ENCODE data around the gene NRL. TPM values are rescaled to one million over a fixed set of nuclear protein-coding genes. Genes with fewer than 3 reads are reported as not detected.

Gene NRL
- total RNA-seq, 1 experiment from 2014 or later: 2.5 TPM

- no peak overlapping the region for H2AK5ac ChIP-seq (ENCODE audit: insufficient read length, low read length)
- no peak overlapping the region for H3K23ac ChIP-seq (ENCODE audit: insufficient read length, low read depth, low read length)
- H2BK15ac ChIP-seq (ENCODE audit: low read depth, low read length): no peak overlapping the region
- H4K5ac ChIP-seq (ENCODE audit: insufficient read length, low read depth, low read length): no peak overlapping the region
- no peaks in the 10 kb centered on the region for H3K9me3 Mint-ChIP-seq
- H2BK120ac ChIP-seq (ENCODE audit: low read depth, low read length, poor library complexity, severe bottlenecking): no peak overlapping the region
- H3K4me3 Mint-ChIP-seq: no peak overlapping the region
- H3K9ac ChIP-seq (ENCODE audit: extremely low read depth, insufficient read length, low read length): no peak overlapping the region
- no peak overlapping the region for H3K14ac ChIP-seq (ENCODE audit: insufficient read depth, low read length)
- peaks cover 3 to 5% of the 10 kb centered on the region in 2 experiments for H3K4me1 Mint-ChIP-seq
- H2BK12ac ChIP-seq (ENCODE audit: insufficient read length, low read depth, low read length): no peak overlapping the region
- no peaks in the 10 kb centered on the region for H3K79me2 ChIP-seq (ENCODE audit: insufficient read depth, low read length)
- no peaks in the 10 kb centered on the region for H3K79me1 ChIP-seq (ENCODE audit: insufficient read depth, low read depth, low read length, poor library complexity, severe bottlenecking)
- no peak overlapping the region for H2BK5ac ChIP-seq (ENCODE audit: insufficient read length, low read length)
- H3K23me2 ChIP-seq (ENCODE audit: insufficient read length, low read depth, low read length, poor library complexity, severe bottlenecking): no peaks in the 10 kb centered on the region
- no peak overlapping the region for H4K8ac ChIP-seq (replicated peaks; ENCODE audit: insufficient read length, low read depth, low read length)
- no peaks in the 10 kb centered on the region for H3K9me3 ChIP-seq (ENCODE audit: control insufficient read depth, low read depth, low read length)
- peaks cover 24 to 74% (median 68%) of the 10 kb centered on the region in 3 experiments; a peak in 6 of 7 replicates for H3K36me3 Mint-ChIP-seq (ENCODE audit: insufficient read depth in 1 of 3, low read depth in 3 of 3)
- no peak overlapping the region for H3K56ac ChIP-seq (ENCODE audit: insufficient read length, low read depth, low read length)
- TF ChIP-seq CTCF (conservative IDR thresholded peaks at IDR 0.05): no peak
- no peak overlapping the region for H3K27ac ChIP-seq (ENCODE audit: insufficient read length, low read depth, low read length)
- H3K4me1 ChIP-seq (ENCODE audit: insufficient read depth, low read length): no peaks in the 10 kb centered on the region
- DNase-seq: no peak
- no peaks in the 10 kb centered on the region for H3K27me3 Mint-ChIP-seq (ENCODE audit: low read depth)
- H4K20me1 ChIP-seq (ENCODE audit: control insufficient read depth, insufficient read depth, insufficient read length): no peaks in the 10 kb centered on the region
- no peak overlapping the region for H2BK20ac ChIP-seq (ENCODE audit: low read depth, low read length, poor library complexity, severe bottlenecking)
- H2AFZ ChIP-seq (ENCODE audit: low read length): no peak overlapping the region
- H4K91ac ChIP-seq (ENCODE audit: insufficient read length, low read depth, low read length): no peak overlapping the region
- no peak overlapping the region for H3T11ph ChIP-seq (ENCODE audit: low read length)
- H3K18ac ChIP-seq (ENCODE audit: insufficient read length, low read depth, low read length): no peak overlapping the region
- H3K4me2 ChIP-seq (ENCODE audit: insufficient read depth, insufficient read length, low read length): no peak overlapping the region
- no peak overlapping the region for H3K27ac Mint-ChIP-seq
- WGBS (ENCODE audit: extremely low coverage, insufficient read length, low lambda C conversion rate): no CpG with 5 or more reads among the region's 8 CpGs
- H3K27me3 ChIP-seq (ENCODE audit: insufficient read depth, low read length): no peaks in the 10 kb centered on the region
- no peak overlapping the region for H3K4ac ChIP-seq (ENCODE audit: low read depth, low read length)
These were observed 6.5 kb upstream of the NRL start for GRCh38 chr14:24121210-24121609.

Data from H9 (cell line).